B cell (primary cell): Measurements from ENCODE around the gene ARHGEF7. TPM values are rescaled to one million over a fixed set of nuclear protein-coding genes. Genes with fewer than 3 reads are reported as not detected.

Source experiments
- ATAC-seq: fragments of 200-7000 bp; cut with Tn5 transposase; one replicate; pipeline ENCODE4 v1.10.0; 2021; ENCODE audit warnings: low read depth, mild to moderate bottlenecking, moderate number of reproducible peaks, moderate library complexity
- CTCF ChIA-PET: fragments of 350-600 bp; sonication (Branson Sonifier 250); formaldehyde crosslinking; loops from one replicate; lab custom pipeline; 2021; ENCODE audit warnings: antibody characterized with exemption, inconsistent platforms; lab: Charles Lee
- POLR2A ChIA-PET: fragments of 350-600 bp; sonication (Branson Sonifier 250); formaldehyde crosslinking; loops from one replicate; lab custom pipeline; 2021; ENCODE audit warnings: antibody characterized with exemption; lab: Charles Lee
- DNase-seq: peaks from one replicate; pipeline ENCODE4 v3.0.0; 2013
- H2AFZ ChIP-seq: 2 replicates; pipeline ENCODE4 v1.6.1; 2012; ENCODE audit warnings: mild to moderate bottlenecking, low read depth, low read length; ENCODE audit not compliant: insufficient read depth, poor library complexity, severe bottlenecking
- H3K27ac ChIP-seq, 2 donors: 1 replicate in 1 of 2; 2 replicates in 1 of 2; pipeline ENCODE4 v1.5.1; 2012 to 2013; ENCODE audit warnings: low read length in 2 of 2, mild to moderate bottlenecking in 2 of 2, moderate library complexity in 1 of 2
- H3K27me3 ChIP-seq, 4 experiments: fragments of 200-600 bp in 1 of 4; sonication (generic) in 1 of 4; replicated peaks in 1 of 4; 1 replicate in 2 of 4; 2 replicates in 2 of 4; pipeline versions ENCODE4 v1.6.1 to v1.7.0; 2013 to 2016; ENCODE audit warnings: low read length in 3 of 4, mild to moderate bottlenecking in 2 of 4, mixed read lengths in 1 of 4, moderate library complexity in 1 of 4; ENCODE audit not compliant: insufficient read depth in 4 of 4, control insufficient read depth in 3 of 4; ENCODE audit errors: control extremely low read depth in 1 of 4
- H3K36me3 ChIP-seq, 2 experiments: replicated peaks in 1 of 2; 1 replicate in 1 of 2; 2 replicates in 1 of 2; pipeline versions ENCODE4 v1.6.1 to v1.7.1; 2013; ENCODE audit warnings: low read length in 1 of 2; ENCODE audit not compliant: insufficient read depth in 2 of 2, control insufficient read depth in 1 of 2; ENCODE audit errors: control extremely low read depth in 1 of 2, extremely low read depth in 1 of 2
- H3K4me1 ChIP-seq, 2 donors: fragments of 200-600 bp in 1 of 2; sonication (generic) in 1 of 2; 1 replicate in 1 of 2; 2 replicates in 1 of 2; pipeline versions ENCODE4 v1.5.1 to v1.6.1; 2013 to 2017; ENCODE audit warnings: low read length in 2 of 2; ENCODE audit not compliant: control insufficient read depth in 2 of 2, insufficient read depth in 2 of 2
- H3K4me2 ChIP-seq: replicated peaks from 2 replicates; pipeline ENCODE3; 2012; ENCODE audit warnings: mild to moderate bottlenecking, low read depth, low read length; ENCODE audit not compliant: poor library complexity, severe bottlenecking
- H3K4me3 ChIP-seq, 5 experiments: fragments of 200-600 bp in 1 of 5; sonication (generic) in 1 of 5; 1 replicate in 3 of 5; 2 replicates in 2 of 5; pipeline versions ENCODE4 v1.5.1 to v1.7.0; 2011 to 2016; ENCODE audit warnings: low read length in 4 of 5, mild to moderate bottlenecking in 4 of 5, low read depth in 2 of 5, control low read depth in 1 of 5, moderate library complexity in 1 of 5; ENCODE audit not compliant: insufficient read depth in 1 of 5; ENCODE audit errors: control extremely low read depth in 1 of 5, extremely low read depth in 1 of 5
- H3K79me2 ChIP-seq: fragments of 200-600 bp; sonication (generic); one replicate; pipeline ENCODE4 v1.6.0; 2016; ENCODE audit warnings: low read length; ENCODE audit not compliant: control insufficient read depth, insufficient read depth
- H3K9ac ChIP-seq: fragments of 200-600 bp; sonication (generic); 2 replicates; pipeline ENCODE4 v1.6.1; 2017; ENCODE audit warnings: mild to moderate bottlenecking, low read length, moderate library complexity
- H3K9me3 ChIP-seq, 3 donors: one replicate each; pipeline versions ENCODE4 v1.6.1 to v1.7.1; 2013; ENCODE audit warnings: low read length in 2 of 3; ENCODE audit not compliant: control insufficient read depth in 2 of 3, insufficient read depth in 1 of 3; ENCODE audit errors: control extremely low read depth in 1 of 3
- H4K20me1 ChIP-seq: 2 replicates; pipeline ENCODE4 v1.6.0; 2012; ENCODE audit warnings: mild to moderate bottlenecking, low read length; ENCODE audit not compliant: insufficient read depth, control insufficient read depth, poor library complexity, severe bottlenecking
- H3K27ac Mint-ChIP-seq: one replicate; pipeline ENCODE4 v1.8.0; 2021; ENCODE audit warnings: mixed read lengths
- H3K27me3 Mint-ChIP-seq: one replicate; pipeline ENCODE4 v1.8.0; 2021; ENCODE audit warnings: mixed read lengths
- H3K4me1 Mint-ChIP-seq: one replicate; pipeline ENCODE4 v1.8.0; 2021; ENCODE audit warnings: mixed read lengths
- H3K4me3 Mint-ChIP-seq: one replicate; pipeline ENCODE4 v1.8.0; 2021; ENCODE audit warnings: mixed read lengths
- H3K9me3 Mint-ChIP-seq: one replicate; pipeline ENCODE4 v1.8.0; 2022; ENCODE audit warnings: mixed read lengths; ENCODE audit not compliant: insufficient read depth
- CTCF ChIP-seq: fragments of 200-600 bp; IDR thresholded peaks from one replicate; pipeline ENCODE4 v1.8.0; 2022; ENCODE audit warnings: antibody characterized with exemption, mild to moderate bottlenecking
- EZH2 ChIP-seq: IDR thresholded peaks from 2 replicates; pipeline ENCODE4 v1.6.1; 2012; ENCODE audit warnings: borderline replicate concordance, low read depth, mild to moderate bottlenecking, moderate library complexity, low read length; ENCODE audit not compliant: insufficient read depth, poor library complexity, severe bottlenecking
- WGBS: methylation state at CpG from one replicate; pipeline ENCODE4 v1.1.5; 2013; ENCODE audit warnings: missing lambda C conversion rate; ENCODE audit not compliant: insufficient coverage; 5-methylcytosine and 5-hydroxymethylcytosine counted together
- intact Hi-C: fragments of 100-400 bp; cut with micrococcal nuclease; formaldehyde crosslinking; loops from one replicate; pipeline ENCODE4 v1.10.0; 2022
- polyA plus RNA-seq: library from polyadenylated mRNA; depleted of rRNA; stranded (reverse); fragments of >200 nt; gene quantifications from 2 replicates; pipeline ENCODE4 v1.2.3, GENCODE V29; 2012
- total RNA-seq, 2 donors: library from RNA; stranded (reverse); fragments of 120-200 nt in 1 of 2; gene quantifications; 1 replicate in 1 of 2; 2 replicates in 1 of 2; pipeline versions ENCODE4 v1.2.3 to v1.2.4, GENCODE V29; 2013 to 2022

Gene ARHGEF7
- total and polyA plus RNA-seq, 2 donors (not counting 1 experiment from before 2014, with no cell fraction given): 62.3 to 125 TPM

GRCh38 chr13:111126509-111126908 is 11.4 kb downstream of the ARHGEF7 start:
- Histone ChIP-seq H3K4me3 (no peak overlapping the region), H3K79me2 (no peaks in the 10 kb centered on the region), H3K4me2 (no peak overlapping the region), H3K36me3 (no peaks in the 10 kb centered on the region), H3K4me1 (peaks cover 0 to 4% of the 10 kb centered on the region in 2 donors), H3K27me3 (peaks cover 0 to 5% (median 2%) of the 10 kb centered on the region in 4 experiments), H3K9ac (no peak overlapping the region), H3K27ac (no peak overlapping the region), H4K20me1 (no peaks in the 10 kb centered on the region), H3K9me3 (no peaks in the 10 kb centered on the region), H2AFZ (no peak overlapping the region)
- Mint-ChIP-seq H3K27ac (no peak overlapping the region), H3K9me3 (no peaks in the 10 kb centered on the region), H3K27me3 (peaks cover 11% of the 10 kb centered on the region), H3K4me1 (peaks cover 12% of the 10 kb centered on the region), H3K4me3 (no peak overlapping the region)
- ChIA-PET POLR2A (no interaction called here), CTCF (interaction anchor here (1.2 to 1.4 kb wide), 2 partner anchors 10 to 89 kb away, joined by 4 to 5 read pairs; no protein-coding TSS in a partner anchor)
- intact Hi-C loops: loop anchor here (5.0 kb wide), 1 partner anchor 36 kb away; no protein-coding TSS in a partner anchor
- no peak for DNase-seq
- ATAC-seq: no peak
- no peak for TF ChIP-seq EZH2
- no peak for TF ChIP-seq CTCF

GRCh38 chr13:111129465-111130115 is 14.5 kb downstream of the ARHGEF7 start:
- intact Hi-C loops: loop anchor here (5.0 kb wide), 1 partner anchor 33 kb away; no protein-coding TSS in a partner anchor
- Histone ChIP-seq H3K9ac (no peak overlapping the region), H3K27me3 (peaks cover 0 to 4% (median 0%) of the 10 kb centered on the region in 4 experiments), H3K4me2 (peak overlapping the region; percentile 21), H3K36me3 (no peaks in the 10 kb centered on the region), H3K79me2 (no peaks in the 10 kb centered on the region), H3K27ac (no peak overlapping the region), H3K4me1 (peaks cover 0 to 4% of the 10 kb centered on the region in 2 donors), H4K20me1 (no peaks in the 10 kb centered on the region), H2AFZ (peak overlapping the region; percentile 35), H3K9me3 (no peaks in the 10 kb centered on the region), H3K4me3 (no peak overlapping the region)
- Mint-ChIP-seq H3K27me3 (peaks cover 7% of the 10 kb centered on the region), H3K4me3 (peak overlapping the region; percentile 79), H3K4me1 (peaks cover 12% of the 10 kb centered on the region), H3K9me3 (no peaks in the 10 kb centered on the region), H3K27ac (peak overlapping the region; percentile 57)
- WGBS: no CpG with 5 or more reads among the region's 9 CpGs
- ChIA-PET CTCF (interaction anchor here (0.9 to 1.2 kb wide), 2 partner anchors 86 to 95 kb away, joined by 3 to 4 read pairs; no protein-coding TSS in a partner anchor), POLR2A (no interaction called here)
- ATAC-seq (peak; percentile 67), DNase-seq (peak; percentile 47)
- TF ChIP-seq CTCF (no peak), EZH2 (no peak)
